WTC11 (cell line): Measurements from ENCODE around the gene OST4. TPM values are rescaled to one million over a fixed set of nuclear protein-coding genes. Genes with fewer than 3 reads are reported as not detected.

Experiments
- ATAC-seq: fragments of 200-7000 bp; cut with Tn5 transposase; 2 replicates; pipeline ENCODE4 v1.10.0; 2021; ENCODE audit warnings: mild to moderate bottlenecking, moderate library complexity
- CTCF ChIA-PET: fragments of 300-600 bp; sonication (Branson Sonifier 250); formaldehyde crosslinking; loops from one replicate; lab custom pipeline; 2021; ENCODE audit warnings: antibody characterized with exemption; lab: Charles Lee
- POLR2A ChIA-PET: fragments of 350-600 bp; sonication (Branson Sonifier 250); formaldehyde crosslinking; loops from one replicate; lab custom pipeline; 2021; ENCODE audit warnings: antibody characterized with exemption; lab: Charles Lee
- DNase-seq: peaks from one replicate; pipeline ENCODE4 v3.0.0; 2021; ENCODE audit warnings: low spot score
- H3K27ac Mint-ChIP-seq: 2 replicates; pipeline ENCODE4 v1.8.0; 2021; ENCODE audit warnings: mixed read lengths
- H3K27me3 Mint-ChIP-seq: 2 replicates; pipeline ENCODE4 v1.8.0; 2021; ENCODE audit warnings: low read depth, mild to moderate bottlenecking, moderate library complexity, mixed read lengths
- H3K36me3 Mint-ChIP-seq: 2 replicates; pipeline ENCODE4 v1.8.0; 2021; ENCODE audit warnings: mixed read lengths
- H3K4me1 Mint-ChIP-seq: 2 replicates; pipeline ENCODE4 v1.8.0; 2022; ENCODE audit warnings: mixed read lengths
- H3K4me3 Mint-ChIP-seq: 2 replicates; pipeline ENCODE4 v1.8.0; 2021; ENCODE audit warnings: mild to moderate bottlenecking, moderate library complexity, mixed read lengths
- H3K9me3 Mint-ChIP-seq: 2 replicates; pipeline ENCODE4 v1.8.0; 2021; ENCODE audit warnings: mixed read lengths
- FOXJ3 ChIP-seq: sonication (generic); formaldehyde crosslinking; IDR thresholded peaks from 2 replicates; pipeline ENCODE4 v1.9.0; 2021; ENCODE audit warnings: missing genetic modification reagents, mild to moderate bottlenecking, borderline replicate concordance
- FOXP1 ChIP-seq: sonication (generic); formaldehyde crosslinking; IDR thresholded peaks from 2 replicates; pipeline ENCODE4 v1.8.0; 2022; ENCODE audit warnings: missing genetic modification reagents, mild to moderate bottlenecking, moderate library complexity, borderline replicate concordance
- OVOL2 ChIP-seq: fragments of 250-450 bp; sonication (Bioruptor Pico); IDR thresholded peaks from 2 replicates; pipeline ENCODE4 v1.9.0; 2021; ENCODE audit warnings: mild to moderate bottlenecking, borderline replicate concordance
- SMAD3 ChIP-seq: sonication (generic); formaldehyde crosslinking; IDR thresholded peaks from 2 replicates; pipeline ENCODE4 v1.8.0; 2022; ENCODE audit warnings: missing genetic modification reagents, mild to moderate bottlenecking, borderline replicate concordance
- TEAD1 ChIP-seq: sonication (generic); formaldehyde crosslinking; IDR thresholded peaks from 2 replicates; pipeline ENCODE4 v1.8.0; 2022; ENCODE audit warnings: mild to moderate bottlenecking, missing genetic modification reagents
- TP53 ChIP-seq: sonication (generic); formaldehyde crosslinking; IDR thresholded peaks from 2 replicates; pipeline ENCODE4 v1.8.1; 2023; ENCODE audit warnings: mild to moderate bottlenecking, missing genetic modification reagents
- ZNF121 ChIP-seq: sonication (generic); formaldehyde crosslinking; IDR thresholded peaks from 2 replicates; pipeline ENCODE4 v1.8.0; 2023; ENCODE audit warnings: missing genetic modification reagents
- ZNF138 ChIP-seq: sonication (generic); formaldehyde crosslinking; conservative IDR thresholded peaks from 2 replicates; pipeline ENCODE4 v1.8.1; 2022; ENCODE audit warnings: mild to moderate bottlenecking, moderate library complexity, missing genetic modification reagents
- ZNF232 ChIP-seq: sonication (generic); formaldehyde crosslinking; IDR thresholded peaks from 2 replicates; pipeline ENCODE4 v1.8.0; 2022; ENCODE audit warnings: mild to moderate bottlenecking, missing genetic modification reagents
- total RNA-seq: library from RNA; stranded (reverse); gene quantifications from 3 replicates; pipeline ENCODE4 v1.2.3, GENCODE V29; 2021
- TF ChIP-seq, protein P1 (sequence below): sonication (generic); formaldehyde crosslinking; IDR thresholded peaks from 2 replicates; pipeline ENCODE4 v1.8.1; 2023; ENCODE audit warnings: mild to moderate bottlenecking, missing genetic modification reagents
- TF ChIP-seq, protein P2 (sequence below): sonication (generic); formaldehyde crosslinking; IDR thresholded peaks from 2 replicates; pipeline ENCODE4 v1.8.1; 2023; ENCODE audit warnings: mild to moderate bottlenecking, missing genetic modification reagents, moderate library complexity
- TF ChIP-seq, protein P3 (sequence below): fragments of 250-450 bp; sonication (Bioruptor Pico); IDR thresholded peaks from 2 replicates; pipeline ENCODE4 v1.9.0; 2021; ENCODE audit warnings: mild to moderate bottlenecking, borderline replicate concordance
- TF ChIP-seq, protein P4 (sequence below): sonication (generic); formaldehyde crosslinking; conservative IDR thresholded peaks from 2 replicates; pipeline ENCODE4 v1.8.1; 2023; ENCODE audit warnings: mild to moderate bottlenecking, low read depth, missing genetic modification reagents, moderate library complexity

Gene OST4
- total RNA-seq, 1 experiment from 2014 or later = 210 TPM

GRCh38 chr2:27038631-27039339 is 32.7 kb downstream of the OST4 start (continued):
- TF ChIP-seq, protein P1, sequence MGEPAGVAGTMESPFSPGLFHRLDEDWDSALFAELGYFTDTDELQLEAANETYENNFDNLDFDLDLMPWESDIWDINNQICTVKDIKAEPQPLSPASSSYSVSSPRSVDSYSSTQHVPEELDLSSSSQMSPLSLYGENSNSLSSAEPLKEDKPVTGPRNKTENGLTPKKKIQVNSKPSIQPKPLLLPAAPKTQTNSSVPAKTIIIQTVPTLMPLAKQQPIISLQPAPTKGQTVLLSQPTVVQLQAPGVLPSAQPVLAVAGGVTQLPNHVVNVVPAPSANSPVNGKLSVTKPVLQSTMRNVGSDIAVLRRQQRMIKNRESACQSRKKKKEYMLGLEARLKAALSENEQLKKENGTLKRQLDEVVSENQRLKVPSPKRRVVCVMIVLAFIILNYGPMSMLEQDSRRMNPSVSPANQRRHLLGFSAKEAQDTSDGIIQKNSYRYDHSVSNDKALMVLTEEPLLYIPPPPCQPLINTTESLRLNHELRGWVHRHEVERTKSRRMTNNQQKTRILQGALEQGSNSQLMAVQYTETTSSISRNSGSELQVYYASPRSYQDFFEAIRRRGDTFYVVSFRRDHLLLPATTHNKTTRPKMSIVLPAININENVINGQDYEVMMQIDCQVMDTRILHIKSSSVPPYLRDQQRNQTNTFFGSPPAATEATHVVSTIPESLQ (CRISPR knock-in tag) = no peak
- TF ChIP-seq, protein P2, sequence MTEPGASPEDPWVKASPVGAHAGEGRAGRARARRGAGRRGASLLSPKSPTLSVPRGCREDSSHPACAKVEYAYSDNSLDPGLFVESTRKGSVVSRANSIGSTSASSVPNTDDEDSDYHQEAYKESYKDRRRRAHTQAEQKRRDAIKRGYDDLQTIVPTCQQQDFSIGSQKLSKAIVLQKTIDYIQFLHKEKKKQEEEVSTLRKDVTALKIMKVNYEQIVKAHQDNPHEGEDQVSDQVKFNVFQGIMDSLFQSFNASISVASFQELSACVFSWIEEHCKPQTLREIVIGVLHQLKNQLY (CRISPR knock-in tag) = no peak
- TF ChIP-seq ZNF138 (CRISPR knock-in tag) (no peak), FOXJ3 (CRISPR knock-in tag) (no peak), TP53 (CRISPR knock-in tag) (no peak), ZNF121 (CRISPR knock-in tag) (no peak)
- TF ChIP-seq, protein P3, sequence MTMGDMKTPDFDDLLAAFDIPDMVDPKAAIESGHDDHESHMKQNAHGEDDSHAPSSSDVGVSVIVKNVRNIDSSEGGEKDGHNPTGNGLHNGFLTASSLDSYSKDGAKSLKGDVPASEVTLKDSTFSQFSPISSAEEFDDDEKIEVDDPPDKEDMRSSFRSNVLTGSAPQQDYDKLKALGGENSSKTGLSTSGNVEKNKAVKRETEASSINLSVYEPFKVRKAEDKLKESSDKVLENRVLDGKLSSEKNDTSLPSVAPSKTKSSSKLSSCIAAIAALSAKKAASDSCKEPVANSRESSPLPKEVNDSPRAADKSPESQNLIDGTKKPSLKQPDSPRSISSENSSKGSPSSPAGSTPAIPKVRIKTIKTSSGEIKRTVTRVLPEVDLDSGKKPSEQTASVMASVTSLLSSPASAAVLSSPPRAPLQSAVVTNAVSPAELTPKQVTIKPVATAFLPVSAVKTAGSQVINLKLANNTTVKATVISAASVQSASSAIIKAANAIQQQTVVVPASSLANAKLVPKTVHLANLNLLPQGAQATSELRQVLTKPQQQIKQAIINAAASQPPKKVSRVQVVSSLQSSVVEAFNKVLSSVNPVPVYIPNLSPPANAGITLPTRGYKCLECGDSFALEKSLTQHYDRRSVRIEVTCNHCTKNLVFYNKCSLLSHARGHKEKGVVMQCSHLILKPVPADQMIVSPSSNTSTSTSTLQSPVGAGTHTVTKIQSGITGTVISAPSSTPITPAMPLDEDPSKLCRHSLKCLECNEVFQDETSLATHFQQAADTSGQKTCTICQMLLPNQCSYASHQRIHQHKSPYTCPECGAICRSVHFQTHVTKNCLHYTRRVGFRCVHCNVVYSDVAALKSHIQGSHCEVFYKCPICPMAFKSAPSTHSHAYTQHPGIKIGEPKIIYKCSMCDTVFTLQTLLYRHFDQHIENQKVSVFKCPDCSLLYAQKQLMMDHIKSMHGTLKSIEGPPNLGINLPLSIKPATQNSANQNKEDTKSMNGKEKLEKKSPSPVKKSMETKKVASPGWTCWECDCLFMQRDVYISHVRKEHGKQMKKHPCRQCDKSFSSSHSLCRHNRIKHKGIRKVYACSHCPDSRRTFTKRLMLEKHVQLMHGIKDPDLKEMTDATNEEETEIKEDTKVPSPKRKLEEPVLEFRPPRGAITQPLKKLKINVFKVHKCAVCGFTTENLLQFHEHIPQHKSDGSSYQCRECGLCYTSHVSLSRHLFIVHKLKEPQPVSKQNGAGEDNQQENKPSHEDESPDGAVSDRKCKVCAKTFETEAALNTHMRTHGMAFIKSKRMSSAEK (CRISPR knock-in tag) = no peak

DNA sequence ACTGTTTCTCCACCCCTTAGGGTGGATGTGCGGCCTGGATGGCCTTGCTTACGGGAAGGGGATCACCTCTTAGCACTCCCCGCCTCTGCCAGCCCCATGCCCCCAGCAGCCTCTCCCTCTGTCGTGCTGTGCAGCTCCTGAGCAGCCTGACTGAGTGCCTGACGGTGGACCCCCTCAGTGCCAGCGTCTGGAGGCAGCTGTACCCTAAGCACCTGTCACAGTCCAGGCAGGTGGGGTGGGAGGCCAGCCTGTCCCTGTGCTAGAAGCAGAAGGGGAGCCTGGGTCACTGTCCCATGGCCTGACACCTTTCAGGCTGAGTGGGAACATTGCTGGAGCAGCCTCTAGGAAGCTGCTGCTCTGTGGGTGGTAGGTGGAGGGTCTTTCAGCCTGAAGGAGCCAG is 33.4 kb downstream of the OST4 start:
- H3K27me3 Mint-ChIP-seq = no peaks in the 10 kb centered on the region
- TF ChIP-seq SMAD3 (CRISPR knock-in tag) (no peak), FOXP1 (no peak)
- DNase-seq (no peak), ATAC-seq (no peak)
- POLR2A ChIA-PET = interaction anchor here (1.4 kb wide), 1 partner anchor 33 kb away, joined by 3 read pairs; the partner anchor contains the start of gene OST4
- H3K9me3 Mint-ChIP-seq = no peaks in the 10 kb centered on the region
- no peak overlapping the region for H3K27ac Mint-ChIP-seq
- CTCF ChIA-PET = interaction anchor here (2.4 to 2.8 kb wide), 2 partner anchors 13 to 76 kb away, joined by 10 read pairs; no protein-coding TSS in a partner anchor
- H3K4me3 Mint-ChIP-seq = no peak overlapping the region
- peaks cover 11% of the 10 kb centered on the region for H3K4me1 Mint-ChIP-seq
- peaks cover 50% of the 10 kb centered on the region for H3K36me3 Mint-ChIP-seq

- TF ChIP-seq ZNF232 (CRISPR knock-in tag) (no peak), TEAD1 (CRISPR knock-in tag) (no peak), OVOL2 (CRISPR knock-in tag) (no peak), ZNF121 (CRISPR knock-in tag) (no peak)
- TF ChIP-seq, protein P1 (CRISPR knock-in tag) = no peak
- TF ChIP-seq, protein P4, sequence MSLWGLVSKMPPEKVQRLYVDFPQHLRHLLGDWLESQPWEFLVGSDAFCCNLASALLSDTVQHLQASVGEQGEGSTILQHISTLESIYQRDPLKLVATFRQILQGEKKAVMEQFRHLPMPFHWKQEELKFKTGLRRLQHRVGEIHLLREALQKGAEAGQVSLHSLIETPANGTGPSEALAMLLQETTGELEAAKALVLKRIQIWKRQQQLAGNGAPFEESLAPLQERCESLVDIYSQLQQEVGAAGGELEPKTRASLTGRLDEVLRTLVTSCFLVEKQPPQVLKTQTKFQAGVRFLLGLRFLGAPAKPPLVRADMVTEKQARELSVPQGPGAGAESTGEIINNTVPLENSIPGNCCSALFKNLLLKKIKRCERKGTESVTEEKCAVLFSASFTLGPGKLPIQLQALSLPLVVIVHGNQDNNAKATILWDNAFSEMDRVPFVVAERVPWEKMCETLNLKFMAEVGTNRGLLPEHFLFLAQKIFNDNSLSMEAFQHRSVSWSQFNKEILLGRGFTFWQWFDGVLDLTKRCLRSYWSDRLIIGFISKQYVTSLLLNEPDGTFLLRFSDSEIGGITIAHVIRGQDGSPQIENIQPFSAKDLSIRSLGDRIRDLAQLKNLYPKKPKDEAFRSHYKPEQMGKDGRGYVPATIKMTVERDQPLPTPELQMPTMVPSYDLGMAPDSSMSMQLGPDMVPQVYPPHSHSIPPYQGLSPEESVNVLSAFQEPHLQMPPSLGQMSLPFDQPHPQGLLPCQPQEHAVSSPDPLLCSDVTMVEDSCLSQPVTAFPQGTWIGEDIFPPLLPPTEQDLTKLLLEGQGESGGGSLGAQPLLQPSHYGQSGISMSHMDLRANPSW (CRISPR knock-in tag) = no peak
- DNase-seq (no peak), ATAC-seq (peak; percentile 13)
- POLR2A ChIA-PET = interaction anchor here (1.2 to 1.6 kb wide), 3 partner anchors 9 to 38 kb away, joined by 3 to 8 read pairs (median 4); partner anchors contain the start of genes AGBL5 and OST4
- Mint-ChIP-seq H3K4me3 (peak overlapping the region; percentile 95), H3K27me3 (no peaks in the 10 kb centered on the region), H3K36me3 (peaks cover 39% of the 10 kb centered on the region), H3K9me3 (no peaks in the 10 kb centered on the region), H3K4me1 (peaks cover 16% of the 10 kb centered on the region), H3K27ac (no peak overlapping the region)
- CTCF ChIA-PET = interaction anchor here (0.7 to 3.2 kb wide), 6 partner anchors 9 to 187 kb away, joined by 3 to 20 read pairs (median 7); no protein-coding TSS in a partner anchor
Observed at GRCh38 chr2:27033253-27033852, 38.1 kb downstream of the OST4 start.
